Globus pallidus (tissue), 1 donor: Measurements from ENCODE around the gene TPH2.

ENCODE experiments used
- DNase-seq: peaks from one replicate; pipeline ENCODE4 v3.0.0-alpha.2; 2015; ENCODE audit warnings: low spot score

TPH2 gene

DNA sequence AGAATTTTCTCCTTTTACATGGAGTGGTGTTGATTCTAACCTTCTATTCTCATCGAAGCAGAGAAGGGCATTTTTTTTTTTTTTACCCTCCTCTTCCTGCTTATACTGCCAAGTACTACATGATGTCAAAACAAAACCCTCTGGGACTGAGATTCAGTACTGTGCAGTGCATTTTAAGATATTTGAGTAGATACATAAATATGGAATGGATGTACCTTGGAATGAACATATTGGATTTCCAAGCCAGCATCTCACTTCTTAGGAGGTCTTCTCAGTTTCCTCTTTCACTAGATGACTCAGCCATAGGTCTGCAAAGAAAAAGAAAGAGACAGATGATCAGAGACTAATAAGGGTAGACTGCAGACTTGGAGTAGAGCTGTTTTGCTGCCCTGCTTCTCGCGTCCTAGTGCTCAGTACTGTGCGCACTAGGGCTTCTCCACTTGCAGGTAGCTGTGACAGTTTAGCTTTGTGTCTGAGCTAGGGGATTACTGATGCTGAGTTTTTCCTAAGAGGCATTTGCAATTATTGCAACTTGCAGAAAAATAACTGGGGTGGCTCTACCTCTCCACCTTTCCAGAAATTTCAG lies 20.4 kb downstream of the TPH2 start:
- DNase-seq = no peak

DNA sequence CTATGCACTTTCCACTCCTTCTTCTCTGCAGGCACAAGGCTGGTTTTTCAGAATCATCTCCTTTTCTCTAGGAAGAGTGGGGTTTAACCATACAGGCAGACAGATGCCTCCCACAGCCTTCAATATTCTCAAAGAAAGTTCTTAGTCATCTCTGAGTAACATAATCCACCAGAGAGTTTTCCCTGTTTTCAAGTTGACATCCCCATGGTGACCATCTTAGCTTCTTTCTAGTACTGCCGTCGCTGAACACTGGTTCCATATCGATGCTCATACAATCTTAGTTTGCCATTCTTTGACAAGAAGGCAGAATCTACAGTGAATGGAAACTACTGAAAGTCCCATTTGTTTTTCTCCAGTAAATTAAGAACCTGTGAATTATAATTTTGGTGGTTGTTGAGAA lies 28.6 kb downstream of the TPH2 start:
- no peak for DNase-seq

DNA sequence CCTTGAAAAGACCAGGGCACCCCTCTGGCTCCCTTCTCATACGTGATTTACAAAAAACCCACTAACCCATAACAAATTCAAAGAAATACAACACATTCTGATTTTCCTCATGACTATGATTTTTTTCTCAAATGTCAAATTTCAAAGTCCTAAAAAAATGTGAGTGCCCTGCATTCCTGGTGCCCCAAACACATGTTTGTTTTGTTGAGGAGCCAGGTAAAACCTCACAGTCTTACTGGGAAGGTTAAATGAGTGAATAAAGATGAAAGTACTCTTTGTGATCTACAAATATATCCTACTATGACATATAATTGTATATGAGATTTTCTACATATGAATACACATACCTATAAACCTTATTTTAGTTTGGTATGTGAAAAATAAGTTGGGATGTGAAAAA lies 30.7 kb downstream of the TPH2 start:
- DNase-seq = no peak

DNA sequence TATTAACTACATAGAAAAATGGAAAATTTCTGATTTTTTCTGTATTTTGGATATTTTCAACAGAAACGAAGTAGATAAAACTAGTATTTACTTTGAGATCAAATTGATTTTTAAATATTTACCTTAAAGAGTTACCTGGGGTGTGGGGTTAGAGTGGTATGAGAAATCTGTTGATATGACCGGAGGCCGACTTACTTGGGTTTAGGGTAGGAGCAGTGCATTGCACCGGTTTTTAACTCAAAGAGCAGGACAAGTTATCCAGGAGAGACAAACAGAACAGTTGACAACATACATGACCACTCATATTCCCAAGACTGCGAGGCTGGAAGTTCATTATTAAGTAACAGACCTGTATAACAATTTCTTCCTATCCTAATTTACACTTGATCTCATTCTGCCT lies 31.4 kb downstream of the TPH2 start:
- DNase-seq = no peak

DNA sequence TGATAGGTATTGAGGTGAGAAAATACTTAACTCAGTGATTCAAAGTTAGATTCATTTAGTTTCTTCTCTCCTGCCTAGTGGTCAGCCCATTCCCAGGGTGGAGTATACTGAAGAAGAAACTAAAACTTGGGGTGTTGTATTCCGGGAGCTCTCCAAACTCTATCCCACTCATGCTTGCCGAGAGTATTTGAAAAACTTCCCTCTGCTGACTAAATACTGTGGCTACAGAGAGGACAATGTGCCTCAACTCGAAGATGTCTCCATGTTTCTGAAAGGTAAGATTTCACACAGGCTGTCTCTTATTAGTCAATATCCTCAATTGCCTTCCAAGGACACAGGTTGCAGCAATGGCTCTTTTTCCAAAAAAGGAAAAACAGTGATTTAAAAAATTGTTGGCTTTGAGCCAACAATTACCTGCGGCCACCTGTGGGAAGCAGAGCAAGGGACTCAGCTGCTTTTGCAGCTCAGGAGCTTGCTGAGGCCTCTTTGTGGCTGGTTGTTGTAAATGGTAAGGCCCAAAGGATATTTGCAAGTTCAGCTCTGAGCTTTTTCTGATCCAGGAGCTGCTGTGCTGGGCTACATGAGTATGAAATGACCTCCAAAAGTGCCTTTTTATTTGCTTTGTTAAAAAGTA lies 33.9 kb downstream of the TPH2 start:
- DNase-seq = no peak

DNA sequence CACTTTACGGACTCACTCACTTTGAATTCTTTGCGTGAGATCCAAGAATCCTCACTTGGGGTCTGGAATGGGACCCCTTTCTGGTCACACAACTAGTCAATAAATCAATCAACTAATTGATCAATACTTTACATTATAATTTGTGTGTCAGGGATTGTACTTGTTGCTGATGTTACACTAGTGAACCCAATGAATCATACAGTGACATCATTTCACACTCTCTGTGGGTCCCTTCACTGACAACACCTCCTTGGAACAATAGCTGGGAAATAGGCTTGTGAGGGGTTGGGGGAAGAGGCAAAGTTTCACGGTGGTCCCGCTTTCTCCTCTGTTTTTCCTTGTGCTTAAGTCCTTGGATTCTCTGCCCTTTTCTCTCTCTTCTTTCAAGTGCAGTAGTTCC lies 35.0 kb downstream of the TPH2 start:
- DNase-seq = no peak

DNA sequence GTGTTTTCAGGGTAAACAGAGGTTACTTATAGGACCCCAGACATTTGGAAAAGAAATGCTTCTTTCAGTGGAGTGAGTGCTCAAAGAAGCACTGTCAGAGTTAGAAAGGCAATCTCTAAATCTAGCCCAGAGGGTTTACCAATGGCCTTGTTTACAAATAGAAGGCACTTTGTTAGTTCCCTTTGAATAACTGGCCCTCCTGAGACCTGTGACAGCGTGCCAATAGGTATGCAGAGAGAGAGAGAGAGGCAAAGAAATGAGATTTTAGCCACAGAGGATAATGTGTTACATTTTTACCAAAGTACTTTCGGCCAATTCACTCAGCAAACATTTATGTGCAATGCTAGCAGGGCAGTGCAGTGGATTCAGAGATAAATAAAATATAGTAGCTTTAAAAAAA lies 41.9 kb downstream of the TPH2 start:
- DNase-seq = no peak

DNA sequence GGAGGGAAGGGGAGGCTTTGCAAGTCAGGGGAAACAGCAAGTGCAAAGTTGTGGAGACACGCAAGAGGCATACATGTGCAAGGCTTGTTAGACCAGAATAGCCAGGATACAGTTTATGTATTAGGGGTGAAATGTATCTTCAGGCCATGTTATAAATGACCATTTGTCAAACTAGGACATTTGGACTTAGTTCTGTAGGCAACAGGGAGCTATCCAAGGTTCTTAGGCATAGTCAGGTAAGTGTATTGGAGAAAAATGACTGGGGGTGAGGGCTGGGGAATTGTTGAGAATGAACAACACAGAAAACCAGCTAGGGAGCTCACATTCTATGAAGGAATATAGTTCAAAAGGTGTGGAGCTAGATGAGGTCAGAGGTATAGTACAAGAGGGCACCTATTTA lies 42.5 kb downstream of the TPH2 start:
- DNase-seq = no peak

DNA sequence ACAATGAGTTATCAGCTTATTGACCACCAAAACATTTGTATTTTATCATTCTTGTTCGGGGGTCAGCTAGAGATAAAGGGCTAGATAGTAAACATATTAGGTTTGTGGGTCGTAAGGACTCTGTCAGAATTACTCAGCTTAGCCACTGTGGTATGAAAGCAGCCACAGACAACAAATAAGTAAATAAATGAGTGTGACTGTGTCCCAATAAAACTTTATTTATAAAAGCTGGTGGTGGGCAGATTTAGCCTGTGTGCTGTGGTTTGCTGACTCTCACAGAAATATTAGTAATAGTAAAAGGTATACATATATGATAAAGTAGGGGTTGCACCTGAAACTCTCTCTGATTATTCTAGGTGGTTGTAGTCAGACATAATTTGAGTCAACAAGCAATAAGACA lies 56.1 kb downstream of the TPH2 start:
- no peak for DNase-seq

DNA sequence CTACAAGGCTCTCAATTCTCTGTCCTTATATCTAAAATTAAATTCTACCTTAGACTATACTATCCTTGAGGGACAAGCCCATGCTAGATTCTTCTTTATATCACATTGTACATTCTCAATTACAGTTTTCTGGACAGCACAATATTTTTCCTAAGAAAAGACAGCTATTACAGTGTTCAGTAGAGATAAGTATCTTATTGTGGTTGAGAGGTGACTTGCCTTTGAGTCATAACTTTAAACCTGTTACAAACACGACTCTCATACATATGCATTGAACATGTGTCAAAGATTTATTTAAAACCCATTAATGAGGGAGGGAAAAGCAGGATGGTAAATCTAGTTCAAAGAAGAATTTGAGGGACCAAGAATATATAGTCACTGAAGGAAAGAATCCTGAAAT lies 61.1 kb downstream of the TPH2 start:
- DNase-seq = no peak

DNA sequence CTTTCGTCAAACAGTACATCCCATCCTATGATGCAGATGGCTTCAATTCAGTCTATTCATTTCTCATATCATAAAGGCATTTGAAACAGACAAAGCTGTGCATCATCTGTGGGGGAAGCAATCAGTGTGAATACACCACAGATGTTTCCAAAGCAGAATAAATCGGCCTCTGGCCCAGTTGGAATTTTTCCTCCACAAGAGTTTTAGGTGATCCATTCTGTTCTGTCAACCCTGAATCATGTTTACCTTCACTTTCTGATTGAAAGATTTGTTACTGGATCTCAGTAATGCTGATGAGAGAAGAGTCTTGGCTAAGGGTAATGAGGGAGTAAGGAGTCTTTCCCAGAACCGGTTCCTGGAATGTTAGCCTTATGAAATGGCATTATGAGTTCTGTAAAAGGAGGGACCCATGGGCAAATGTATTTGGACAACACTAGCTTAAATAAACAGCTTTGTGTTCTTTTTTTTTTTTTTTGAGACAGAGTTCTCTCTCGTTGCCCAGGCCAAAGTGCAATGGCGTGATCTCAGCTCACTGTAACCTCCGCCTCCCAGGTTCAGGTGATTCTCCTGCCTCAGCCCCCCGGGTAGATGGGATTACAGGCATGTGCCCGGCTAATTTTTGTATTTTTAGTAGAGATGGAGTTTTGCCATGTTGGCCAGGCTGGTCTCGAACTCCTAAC lies 62.5 kb downstream of the TPH2 start:
- DNase-seq = no peak

DNA sequence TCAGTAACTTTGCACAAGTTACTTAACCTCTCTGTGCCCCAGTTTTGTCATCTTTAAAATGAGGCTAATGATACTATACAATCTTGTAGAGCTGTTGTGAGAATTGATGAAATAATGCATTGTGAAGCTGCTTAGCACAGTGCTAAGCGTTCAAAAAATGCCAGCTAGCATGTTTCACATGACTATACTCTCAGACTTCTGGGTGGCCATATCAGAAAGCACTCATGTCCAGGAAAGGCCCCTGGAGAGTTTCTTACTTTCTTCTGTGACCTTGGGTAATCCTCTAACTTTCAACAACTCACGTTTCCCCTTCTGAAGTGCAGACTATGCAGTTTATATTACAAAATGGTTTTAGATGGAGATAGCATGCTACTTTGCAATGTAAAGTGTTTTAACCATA lies 68.1 kb downstream of the TPH2 start:
- no peak for DNase-seq

DNA sequence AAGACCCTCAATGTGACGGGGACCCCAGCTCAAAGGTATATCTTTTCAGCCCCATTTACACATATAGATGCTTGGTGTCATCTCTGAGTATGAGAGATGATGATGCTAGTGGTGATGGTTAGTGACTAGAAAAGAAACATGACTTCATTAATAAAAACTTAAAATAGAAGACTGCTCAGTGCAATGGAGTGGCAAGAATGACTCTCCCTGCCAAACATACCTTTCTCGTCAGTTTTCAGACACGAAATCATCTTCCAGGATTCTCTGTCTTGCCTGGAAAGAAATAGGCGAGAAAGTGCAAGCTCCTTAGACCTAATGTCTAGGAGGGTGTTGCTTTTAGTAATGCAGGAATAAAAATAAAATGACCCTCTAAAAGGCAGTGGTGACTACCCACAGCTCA lies 71.7 kb downstream of the TPH2 start:
- DNase-seq = no peak

DNA sequence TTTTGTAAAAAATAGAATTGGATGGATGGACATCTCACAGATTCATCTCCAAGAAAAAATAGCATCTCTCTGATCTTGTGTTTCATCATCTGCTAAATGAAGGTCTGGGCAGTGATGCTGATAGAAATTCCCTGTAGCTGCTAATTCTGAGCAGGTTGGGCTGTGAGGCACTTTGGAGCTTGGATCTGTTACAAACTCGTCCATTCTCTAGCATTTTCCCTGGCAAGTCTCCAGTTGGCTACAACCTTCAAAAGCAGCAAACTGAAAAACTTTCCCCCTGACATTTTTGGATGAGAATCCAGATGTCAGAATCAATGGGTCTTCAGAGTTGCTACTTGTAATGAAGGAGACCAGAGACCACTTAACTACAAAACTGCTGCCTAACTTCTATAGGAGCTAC lies 72.7 kb downstream of the TPH2 start:
- no peak for DNase-seq

DNA sequence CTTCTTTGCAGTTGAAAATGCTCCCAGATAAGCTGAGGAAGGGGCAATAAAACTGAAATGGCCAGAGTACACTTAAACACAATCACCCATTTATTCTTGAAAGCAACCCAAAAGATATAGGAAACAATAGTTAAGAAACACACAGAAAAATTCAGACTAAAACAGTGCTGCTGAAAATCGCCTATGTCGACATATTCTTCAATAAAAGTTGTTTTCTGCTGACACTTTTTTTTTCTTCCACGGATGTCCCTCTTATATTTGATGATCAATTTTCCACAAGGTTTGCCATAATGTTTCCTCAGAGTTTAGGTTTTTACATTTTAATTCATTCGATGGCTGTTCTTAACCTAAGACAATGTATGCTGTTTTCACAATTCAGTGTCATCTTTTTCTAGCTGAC lies 74.2 kb downstream of the TPH2 start:
- DNase-seq = no peak

DNA sequence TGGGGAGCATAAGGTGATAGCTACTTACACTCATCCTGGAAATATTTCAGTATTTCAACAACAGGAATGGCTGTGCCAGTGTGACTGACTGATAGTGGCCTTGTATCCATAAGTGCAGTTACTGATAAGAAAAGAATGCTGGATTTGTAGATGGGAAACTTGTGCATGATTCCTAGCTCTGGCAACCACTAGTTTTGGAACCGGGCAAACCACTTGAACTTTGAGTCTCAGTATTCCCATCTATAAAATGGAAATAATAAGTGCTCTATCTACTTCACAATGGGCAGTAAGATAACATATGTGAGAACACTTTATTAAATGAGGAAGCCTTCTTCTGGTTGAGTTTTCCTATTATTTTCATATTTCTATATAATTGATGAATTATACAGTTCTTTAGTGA lies 77.2 kb downstream of the TPH2 start:
- DNase-seq = no peak

DNA sequence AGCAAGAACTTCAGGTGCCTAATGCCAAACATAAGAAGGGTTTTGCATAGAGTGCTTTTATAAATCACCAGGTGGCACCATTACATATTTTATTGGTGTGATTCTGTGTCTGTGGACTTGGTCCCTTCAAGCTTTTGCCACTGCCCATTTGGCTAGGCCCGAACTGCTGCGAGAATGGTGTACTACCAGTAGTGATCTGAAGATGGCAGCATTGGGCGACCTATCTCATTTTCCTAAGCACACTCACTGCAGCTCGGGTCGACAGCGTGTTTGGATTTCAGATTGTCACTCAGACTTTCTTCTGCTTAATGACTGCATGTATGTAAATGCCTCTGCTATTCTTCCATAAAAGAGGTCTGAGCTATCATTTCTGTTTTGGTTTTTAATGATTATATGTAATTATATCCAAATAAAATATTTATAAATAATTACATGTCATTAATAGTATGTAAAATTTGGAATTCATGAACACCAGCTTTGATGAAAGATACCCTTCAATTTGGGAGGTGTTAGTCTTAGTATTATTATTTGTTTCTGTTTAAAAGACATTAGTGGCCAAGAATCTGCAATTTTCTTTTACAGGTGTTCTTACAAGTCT lies 78.5 kb downstream of the TPH2 start:
- DNase-seq = peak; percentile 82

DNA sequence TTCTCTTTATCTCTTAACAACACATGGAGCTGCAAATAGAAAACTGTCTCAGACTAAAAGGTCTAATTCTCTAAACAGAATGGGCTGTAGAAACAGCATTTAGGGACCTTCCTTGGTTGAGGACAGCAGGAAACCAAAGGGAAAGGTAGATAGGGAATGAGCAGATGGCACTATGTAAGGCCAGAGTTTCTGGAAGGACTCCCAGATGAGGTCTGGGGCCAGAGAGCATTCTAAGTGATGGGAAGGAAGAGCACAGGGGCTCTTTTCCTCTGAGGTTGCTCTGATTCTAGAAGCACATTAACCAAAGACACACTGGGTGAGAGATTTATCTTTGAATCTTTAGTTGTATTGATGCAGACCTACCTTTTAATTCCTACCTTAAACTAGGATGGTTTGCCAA lies 79.4 kb downstream of the TPH2 start:
- DNase-seq = no peak

DNA sequence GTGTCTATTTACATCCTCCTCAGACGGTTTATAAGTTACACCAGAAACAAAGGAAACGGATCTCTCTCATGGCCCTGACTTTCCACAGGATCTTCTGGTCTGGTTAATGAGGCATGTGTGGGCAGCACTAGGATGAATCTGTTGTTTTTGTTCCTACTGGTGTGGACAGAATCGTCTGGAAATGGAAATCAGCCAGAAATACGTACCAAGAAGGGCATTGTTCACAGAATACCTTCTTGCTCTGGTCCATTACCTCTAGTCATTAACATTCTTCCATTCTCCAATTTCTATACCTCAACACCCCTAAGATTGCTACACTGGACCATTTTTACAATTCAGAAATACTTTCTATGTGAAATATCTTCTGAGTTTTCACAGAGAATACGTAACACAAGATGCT lies 86.0 kb downstream of the TPH2 start:
- DNase-seq = no peak

DNA sequence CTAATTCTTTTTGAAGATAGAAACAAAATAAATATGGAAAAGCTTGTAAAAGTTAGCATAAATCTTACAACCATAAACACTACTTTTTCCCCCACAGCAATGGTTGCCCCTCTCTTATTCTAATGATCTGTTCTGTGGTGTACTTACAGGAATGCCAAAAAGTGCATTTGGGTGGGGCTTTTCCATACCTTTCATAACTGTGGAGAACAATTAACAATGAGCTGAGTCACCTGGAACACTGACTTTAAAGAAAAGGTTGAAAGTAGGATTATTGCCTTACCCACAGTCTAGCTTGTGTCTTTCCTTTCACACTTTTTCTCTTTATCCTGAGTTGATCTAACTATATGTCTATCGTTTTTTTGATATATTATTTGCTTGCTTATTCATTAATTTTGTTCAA lies 86.9 kb downstream of the TPH2 start:
- DNase-seq = no peak

DNA sequence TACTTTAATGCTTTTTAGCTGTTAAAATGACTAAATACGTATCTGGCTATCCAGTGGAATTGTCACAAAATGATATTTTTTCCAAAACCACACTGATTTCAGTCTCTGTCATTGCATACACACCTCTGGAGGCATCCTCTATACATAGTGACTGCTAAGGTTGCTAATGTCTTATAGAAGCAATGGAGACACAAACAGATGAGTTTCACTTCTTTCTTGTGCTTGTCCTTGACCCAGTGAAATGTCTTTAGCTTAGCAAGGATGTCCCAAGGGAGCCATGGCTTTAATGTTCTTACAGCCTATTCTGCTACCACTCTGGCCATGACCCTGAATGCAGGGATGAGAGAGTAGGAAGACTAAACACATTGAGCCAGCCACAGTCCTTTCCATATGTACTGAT lies 90.3 kb downstream of the TPH2 start:
- DNase-seq = no peak

DNA sequence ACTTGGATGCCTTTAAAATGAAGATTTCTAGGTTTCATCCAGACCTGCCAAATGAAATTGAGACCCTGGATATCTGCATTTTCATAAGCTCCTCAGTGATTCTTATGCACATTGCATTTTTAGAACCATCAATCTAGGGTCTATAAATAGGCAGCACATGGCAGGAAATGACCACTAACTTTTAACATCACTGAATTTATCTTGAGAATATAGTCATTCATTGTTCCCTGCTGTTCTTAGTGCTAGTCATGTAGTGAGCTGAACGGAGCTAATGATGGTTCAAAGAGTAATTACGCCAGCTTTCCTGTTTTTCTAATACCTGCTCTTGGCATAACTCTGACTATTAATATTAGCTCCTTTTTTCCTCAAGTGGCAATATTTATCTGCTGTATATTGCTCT lies 91.6 kb downstream of the TPH2 start:
- no peak for DNase-seq

DNA sequence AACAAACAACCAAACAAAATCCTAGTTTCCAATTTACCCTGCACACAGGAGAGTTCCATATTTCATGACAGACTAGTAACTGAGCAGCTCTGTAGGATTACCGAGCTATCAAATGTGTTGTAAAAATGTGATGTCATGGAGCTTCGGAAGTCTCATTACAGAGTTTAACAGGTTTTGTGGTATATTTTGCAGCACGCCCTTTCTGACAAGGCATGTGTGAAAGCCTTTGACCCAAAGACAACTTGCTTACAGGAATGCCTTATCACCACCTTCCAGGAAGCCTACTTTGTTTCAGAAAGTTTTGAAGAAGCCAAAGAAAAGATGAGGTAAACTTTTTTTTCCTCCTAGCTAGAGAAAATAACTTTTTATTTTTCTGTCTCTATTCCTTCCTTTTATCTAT lies 92.4 kb downstream of the TPH2 start:
- no peak for DNase-seq

DNA sequence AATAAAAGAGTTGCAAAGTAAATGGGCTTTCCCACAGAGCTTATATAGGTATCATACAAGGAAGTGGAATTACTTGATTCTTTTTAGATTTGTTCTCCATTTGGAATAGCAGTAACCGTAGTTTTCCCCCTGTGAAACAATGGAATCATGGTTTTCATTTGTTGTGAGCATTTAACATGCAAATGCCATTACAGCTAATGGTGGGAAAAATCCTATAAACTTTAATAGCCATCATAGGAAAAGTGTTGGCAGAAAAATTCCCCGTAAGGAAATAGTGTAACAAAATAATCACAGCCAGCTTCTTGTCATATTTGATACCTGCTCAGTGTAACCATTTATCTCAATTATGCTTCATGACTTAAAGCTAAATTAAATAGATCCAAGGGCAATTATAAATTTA lies 95.3 kb downstream of the TPH2 start:
- no peak for DNase-seq
